Activated T-helper 1 cell treated with anti-CD3 and anti-CD28 coated beads, Interleukin-2, amount 50 U/mL, for 16 hours (primary cell): ENCODE data around the gene KRTAP4-8.
"Not testable (repeated sequence)": the region's sequence is repeated elsewhere in the genome, so short reads cannot be mapped to it uniquely, and the experiment has no call there.

Source experiments
- DNase-seq, 2 donors: peaks; one replicate each; pipeline ENCODE4 v3.0.0-alpha.2; 2020; ENCODE audit warnings: low read depth in 1 of 2, low spot score in 1 of 2

The KRTAP4-8 gene

DNA sequence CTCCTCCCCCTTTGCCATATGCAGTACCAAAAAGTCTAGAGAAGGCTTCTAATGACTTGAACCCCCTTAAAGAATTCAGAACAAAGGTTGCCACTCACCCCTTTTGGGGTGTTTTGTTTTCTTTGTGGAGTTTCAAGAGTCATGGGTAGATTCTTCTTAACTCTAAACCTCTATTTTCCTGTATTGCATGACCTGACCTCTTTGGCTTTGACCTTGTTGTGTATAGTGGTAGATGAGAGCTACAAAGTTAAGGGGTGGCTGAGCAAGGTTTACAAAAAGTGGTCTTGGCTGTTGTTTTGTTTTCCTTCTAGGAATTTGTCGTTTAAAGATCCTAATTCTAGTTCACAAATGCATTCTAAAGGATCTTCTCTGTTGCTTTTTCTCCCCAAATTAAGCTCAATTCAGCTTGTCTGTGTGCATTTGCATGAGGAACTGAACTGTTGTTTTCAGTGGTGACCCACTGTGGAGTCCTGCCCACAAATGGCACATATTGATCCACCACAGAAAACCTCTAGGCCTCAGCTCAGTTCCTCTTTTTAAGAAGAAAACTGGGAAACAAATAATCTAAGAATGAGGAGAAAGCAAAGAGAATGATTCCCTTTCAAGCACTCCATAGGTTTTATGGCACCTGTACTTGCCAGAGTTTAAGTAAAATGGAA is 10.9 kb upstream of the KRTAP4-8 start:
- not testable (repeated sequence) for DNase-seq

DNA sequence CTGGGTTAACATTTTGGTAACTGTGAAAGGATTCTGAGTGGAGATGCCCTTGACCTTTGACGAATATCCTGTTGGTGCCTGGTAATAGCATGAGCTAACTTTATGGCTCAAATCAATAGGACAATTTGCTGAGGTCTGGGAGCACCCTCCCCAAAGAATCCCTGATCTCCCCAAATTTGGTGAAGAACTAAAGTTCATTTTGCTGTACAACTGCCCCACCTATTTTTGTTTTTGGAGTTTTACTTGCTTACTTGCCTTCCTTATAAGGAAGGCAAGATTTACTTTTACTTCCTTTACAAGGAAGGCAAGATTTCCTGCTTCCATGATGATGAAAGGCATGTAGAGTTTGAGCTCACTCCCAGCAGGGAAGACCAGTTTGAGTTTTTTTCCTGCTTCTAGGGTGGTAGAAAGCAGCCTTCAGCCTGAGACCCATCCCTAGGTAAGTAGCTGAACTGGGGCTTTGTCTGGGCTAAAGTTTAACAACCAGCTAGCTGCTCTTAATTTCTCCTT is 10.1 kb upstream of the KRTAP4-8 start:
- no peak for DNase-seq

DNA sequence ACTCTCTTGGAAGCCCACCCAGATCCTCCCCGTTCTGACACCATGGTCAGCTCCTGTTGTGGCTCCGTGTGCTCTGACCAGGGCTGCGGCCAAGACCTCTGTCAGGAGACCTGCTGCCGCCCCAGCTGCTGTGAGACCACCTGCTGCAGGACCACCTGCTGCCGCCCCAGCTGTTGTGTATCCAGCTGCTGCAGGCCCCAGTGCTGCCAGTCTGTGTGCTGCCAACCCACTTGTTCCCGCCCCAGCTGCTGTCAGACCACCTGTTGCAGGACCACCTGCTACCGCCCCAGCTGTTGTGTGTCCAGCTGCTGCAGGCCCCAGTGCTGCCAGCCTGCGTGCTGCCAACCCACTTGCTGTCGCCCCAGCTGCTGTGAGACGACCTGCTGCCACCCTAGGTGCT is 7.4 kb upstream of the KRTAP4-8 start, which contains the start of gene KRTAP4-9:
Gene KRTAP4-9, plus strand, starts transcription at position 43 of the 400 bp plus-strand sequence. Its CDS starts 0 bp downstream, at position 43.
- not testable (repeated sequence) for DNase-seq

DNA sequence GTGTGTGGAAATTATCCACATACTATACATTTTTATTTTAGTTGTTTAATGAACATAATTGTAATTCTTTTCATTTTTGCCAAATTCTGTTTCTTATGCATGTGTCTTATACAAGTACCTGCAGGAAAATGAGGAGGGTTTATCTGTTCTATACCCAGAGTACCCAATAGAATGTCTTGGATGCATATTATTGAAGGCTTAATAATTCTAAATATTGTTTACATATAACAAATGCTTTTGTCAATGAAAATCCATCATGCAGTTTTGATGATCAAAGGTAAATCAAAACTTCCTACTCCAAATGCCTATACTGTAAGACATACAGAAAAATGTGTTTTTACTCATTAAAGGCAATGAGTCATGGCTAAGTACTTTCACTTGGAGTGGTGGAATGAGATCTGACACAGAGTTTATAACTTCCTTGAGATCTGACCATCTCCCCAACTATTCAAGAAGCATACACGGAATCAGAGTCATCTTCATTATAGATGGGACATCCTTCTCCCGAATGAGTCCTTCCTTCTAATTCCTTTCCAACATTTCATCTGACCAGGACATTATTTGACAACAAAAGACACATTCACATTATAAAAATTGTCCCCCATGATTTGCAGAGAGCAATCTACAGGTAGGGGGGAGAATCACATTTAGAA is 6.6 kb upstream of the KRTAP4-8 start:
- not testable (repeated sequence) for DNase-seq

DNA sequence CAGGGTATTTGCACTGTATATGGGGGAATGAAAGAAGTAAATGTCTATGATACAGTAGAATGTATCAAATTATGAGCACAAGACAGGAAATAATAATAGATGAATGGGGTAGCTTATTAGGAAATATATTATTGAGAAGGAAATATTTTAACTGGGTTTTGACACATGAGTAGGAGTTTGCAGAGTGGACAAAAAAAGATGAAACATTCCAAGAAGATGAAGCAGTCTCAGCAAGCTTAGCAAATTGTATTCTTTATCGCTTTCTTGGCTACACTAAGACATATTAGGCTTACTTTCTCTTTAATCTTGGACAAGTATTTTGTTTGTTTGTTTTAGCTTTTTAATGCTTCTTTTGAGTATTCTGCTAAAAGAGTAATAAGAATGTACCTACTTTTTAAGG is 6.0 kb upstream of the KRTAP4-8 start:
- no peak for DNase-seq

DNA sequence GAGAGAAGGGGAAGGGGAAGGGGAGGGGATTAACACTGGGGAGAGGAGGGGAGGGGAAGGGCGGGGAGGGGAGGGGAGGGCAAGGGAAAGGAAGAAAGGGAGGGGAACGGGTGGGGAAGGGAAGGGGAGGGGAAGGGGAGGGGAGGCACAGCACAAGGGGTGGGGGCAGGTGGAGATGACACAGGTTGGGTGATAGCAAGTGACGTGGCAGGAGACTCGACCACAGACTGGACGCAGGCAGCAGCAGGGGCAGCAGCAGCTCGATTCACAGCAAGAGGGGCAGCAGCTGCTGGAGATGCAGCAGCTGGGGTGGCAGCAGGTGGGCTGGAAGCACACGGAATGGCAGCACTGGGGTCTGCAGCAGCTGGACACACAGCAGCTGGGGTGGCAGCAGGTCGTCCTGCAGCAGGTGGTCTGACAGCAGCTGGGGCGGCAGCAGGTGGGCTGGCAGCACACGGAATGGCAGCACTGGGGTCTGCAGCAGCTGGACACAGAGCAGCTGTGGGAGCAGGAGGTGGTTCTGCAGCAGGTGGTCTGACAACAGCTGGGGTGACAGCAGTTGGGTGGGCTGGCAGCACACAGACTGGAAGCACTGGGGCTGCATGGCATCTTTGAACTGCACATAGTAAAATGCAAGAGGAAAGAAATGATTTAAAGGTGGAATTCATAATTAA is 3.8 kb upstream of the KRTAP4-8 start, which contains the start of gene KRTAP4-16:
Gene KRTAP4-16, minus strand, starts transcription at position 624 of the 674 bp plus-strand sequence. Its CDS starts 0 bp downstream, at position 624.
- no peak for DNase-seq

DNA sequence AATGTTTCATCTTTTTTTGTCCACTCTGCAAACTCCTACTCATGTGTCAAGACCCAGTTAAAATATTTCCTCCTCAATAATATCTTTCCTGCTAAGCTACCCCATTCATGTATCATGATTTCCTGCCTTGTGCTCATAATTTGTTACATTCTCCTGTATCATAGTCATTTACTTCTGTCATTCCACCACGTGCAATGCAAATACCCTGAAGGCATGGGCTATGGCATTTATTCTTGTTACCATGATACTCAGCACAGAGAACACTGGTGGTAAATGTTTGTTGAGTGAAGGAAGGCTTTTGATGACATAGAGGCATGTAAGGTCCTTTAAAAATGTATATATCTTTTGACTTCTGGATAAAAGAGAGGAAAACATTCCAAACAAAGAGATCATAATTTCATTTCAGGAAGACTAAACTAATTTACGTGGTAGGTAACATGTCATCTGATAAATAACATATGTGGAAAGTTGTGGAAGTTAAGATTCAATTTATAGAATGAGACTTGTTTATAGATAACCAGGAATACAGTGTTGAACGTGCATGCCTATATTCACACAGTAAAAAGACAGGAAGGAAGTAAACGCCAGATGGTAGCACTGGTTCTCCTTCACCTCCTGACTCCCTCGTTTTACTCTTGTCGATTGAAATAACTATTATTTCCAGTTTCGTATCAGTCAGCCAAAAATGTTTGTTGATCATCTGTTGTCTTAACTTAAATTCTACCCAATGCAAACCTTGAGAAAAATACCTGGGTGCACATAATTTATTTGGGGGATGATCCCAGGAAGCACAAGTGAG is 1.9 kb upstream of the KRTAP4-8 start:
- DNase-seq = not testable (repeated sequence)

DNA sequence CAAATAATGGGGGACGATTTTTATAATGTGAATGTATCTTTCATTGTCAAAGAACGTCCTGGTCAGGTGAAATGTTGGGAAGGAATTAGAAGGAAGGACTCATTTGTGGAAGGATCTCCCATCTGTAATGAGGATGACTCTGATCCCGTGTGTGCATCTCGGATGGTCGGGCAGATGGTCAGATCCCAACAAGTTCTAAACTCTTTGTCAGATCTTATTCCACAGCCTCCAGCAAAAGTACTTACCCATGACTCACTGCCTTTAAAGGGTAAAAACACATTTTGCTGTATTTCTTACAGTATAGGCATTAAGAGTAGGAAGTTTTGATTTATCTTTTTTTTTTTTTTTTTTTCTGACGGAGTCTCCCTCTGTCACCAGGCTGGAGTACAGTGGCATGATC is 539 bp upstream of the KRTAP4-8 start:
- DNase-seq = no peak

DNA sequence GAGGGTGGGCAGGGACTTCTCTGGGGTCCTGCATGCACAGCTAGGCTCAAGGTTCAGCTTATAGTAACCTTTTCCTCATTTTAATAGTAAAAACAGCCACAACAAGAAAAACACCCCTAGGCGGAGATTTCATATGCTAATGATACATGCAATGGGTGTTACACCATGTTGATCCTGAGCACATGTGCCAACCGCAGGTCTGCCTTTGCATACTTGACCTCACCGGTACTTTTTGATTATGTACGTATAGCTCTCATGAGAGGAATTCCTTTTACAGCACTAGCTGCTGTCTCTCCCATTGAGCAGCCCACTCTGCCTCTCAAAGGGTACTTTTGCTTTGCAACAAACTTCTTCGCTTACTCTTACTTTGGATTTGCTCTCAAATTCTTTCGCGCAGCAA is 1.9 kb downstream of the KRTAP4-8 start:
- DNase-seq = no peak

DNA sequence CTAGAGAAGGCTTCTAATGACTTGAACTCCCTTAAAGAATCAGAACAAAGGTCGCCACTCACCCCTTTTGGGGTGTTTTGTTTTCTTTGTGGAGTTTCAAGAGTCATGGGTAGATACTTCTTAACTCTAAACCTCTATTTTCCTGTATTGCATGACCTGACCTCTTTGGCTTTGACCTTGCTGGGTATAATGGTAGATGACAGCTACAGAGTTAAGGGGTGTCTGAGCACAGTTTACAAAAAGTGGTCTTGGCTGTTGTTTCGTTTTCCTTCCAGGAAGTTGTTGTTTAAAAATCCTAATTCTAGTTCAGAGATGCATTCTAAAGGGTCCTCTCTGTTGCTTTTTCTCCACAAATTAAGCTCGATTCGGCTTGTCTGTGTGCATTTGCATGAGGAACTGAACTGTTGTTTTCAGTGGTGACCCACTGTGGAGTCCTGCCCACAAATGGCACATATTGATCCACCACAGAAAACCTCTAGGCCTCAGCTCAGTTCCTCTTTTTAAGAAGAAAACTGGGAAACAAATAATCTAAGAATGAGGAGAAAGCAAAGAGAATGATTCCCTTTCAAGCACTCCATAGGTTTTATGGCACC is 9.1 kb downstream of the KRTAP4-8 start:
- not testable (repeated sequence) for DNase-seq

DNA sequence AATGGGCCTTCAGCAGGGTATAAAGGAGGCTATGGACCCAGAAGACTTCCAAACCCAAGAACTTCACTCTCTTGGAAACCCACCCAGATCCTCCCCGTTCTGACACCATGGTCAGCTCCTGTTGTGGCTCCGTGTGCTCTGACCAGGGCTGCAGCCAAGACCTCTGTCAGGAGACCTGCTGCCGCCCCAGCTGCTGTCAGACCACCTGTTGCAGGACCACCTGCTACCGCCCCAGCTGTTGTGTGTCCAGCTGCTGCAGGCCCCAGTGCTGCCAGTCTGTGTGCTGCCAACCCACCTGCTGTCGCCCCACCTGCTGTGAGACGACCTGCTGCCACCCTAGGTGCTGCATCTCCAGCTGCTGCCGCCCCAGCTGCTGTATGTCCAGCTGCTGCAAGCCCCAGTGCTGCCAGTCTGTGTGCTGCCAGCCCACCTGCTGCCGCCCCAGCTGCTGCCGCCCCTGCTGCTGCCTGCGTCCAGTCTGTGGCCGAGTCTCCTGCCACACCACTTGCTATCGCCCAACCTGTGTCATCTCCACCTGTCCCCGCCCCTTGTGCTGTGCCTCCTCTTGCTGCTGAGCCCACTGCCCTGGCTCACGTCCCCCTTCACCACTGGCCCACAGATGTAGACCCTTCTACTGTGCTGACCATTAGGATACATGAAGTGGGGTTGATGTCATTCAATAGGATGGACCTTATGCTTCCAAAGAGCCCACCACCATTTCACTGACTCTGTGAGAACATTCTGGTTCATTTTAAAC is 13.7 kb downstream of the KRTAP4-8 start, which contains the start of gene KRTAP4-7:
Gene KRTAP4-7, plus strand, starts transcription at position 51 of the 757 bp plus-strand sequence. Its CDS starts 57 bp downstream, at position 108.
- not testable (repeated sequence) for DNase-seq

DNA sequence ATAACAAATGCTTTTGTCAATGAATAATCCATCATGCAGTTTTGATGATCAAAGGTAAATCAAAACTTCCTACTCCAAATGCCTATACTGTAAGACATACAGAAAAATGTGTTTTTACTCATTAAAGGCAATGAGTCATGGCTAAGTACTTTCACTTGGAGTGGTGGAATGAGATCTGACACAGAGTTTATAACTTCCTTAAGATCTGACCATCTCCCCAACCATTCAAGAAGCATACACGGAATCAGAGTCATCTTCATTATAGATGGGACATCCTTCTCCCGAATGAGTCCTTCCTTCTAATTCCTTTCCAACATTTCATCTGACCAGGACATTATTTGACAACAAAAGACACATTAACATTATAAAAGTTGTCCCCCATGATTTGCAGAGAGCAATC is 14.5 kb downstream of the KRTAP4-8 start:
- DNase-seq = not testable (repeated sequence)

DNA sequence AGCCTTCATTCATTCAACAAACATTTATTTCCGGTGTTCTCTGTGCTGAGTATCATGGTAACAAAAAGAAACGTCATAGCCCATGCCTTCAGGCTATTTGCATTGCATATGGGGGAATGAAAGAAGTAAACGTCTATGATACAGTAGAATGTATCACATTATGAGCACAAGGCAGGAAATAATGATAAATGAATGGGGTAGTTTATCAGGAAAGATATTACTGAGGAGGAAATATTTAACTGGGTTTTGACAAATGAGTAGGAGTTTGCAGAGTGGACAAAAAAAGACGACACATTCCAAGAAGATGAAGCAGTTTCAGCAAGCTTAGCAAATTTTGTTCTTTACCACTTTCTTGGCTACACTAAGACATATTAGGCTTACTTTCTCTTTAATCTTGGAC is 15.3 kb downstream of the KRTAP4-8 start:
- no peak for DNase-seq

DNA sequence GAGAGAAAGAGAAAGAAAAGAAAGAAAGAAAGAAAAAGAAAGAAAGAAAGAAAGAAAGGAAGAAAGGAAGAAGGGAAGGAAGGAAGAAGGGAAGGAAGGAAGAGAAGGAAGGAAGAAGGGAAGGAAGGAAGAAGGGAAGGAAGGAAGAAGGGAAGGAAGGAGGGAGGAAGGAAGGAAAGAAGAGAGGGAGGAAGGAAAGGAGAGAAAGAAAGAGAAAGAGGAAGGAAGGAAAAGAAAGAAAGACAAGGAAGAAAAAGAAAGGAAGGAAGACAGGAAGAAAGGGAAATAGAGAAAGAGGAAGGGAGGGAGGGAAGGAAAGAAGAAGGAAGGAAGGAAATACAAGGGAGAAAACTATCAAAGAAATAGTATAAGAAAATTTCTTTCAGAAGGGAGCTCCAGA is 21.2 kb downstream of the KRTAP4-8 start:
- DNase-seq = no peak

DNA sequence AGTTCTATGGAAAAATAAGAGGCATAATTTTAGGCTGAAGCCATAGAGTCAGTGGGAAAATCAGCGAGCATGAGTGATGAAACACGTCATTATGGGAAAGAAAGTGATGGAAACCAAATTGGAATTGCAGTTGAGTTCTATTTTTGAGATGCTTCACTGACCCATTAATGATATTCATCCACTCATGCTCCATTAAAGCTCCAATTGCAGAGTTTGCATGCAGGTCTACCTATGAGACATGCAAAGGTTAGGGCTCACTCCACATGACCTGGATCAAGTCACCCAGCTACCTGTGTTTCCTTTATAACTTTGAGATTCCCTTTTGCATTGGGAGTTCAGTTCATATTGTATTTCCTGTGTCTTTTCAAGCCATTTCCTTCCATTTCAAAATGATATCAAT is 24.3 kb downstream of the KRTAP4-8 start:
- DNase-seq = no peak

DNA sequence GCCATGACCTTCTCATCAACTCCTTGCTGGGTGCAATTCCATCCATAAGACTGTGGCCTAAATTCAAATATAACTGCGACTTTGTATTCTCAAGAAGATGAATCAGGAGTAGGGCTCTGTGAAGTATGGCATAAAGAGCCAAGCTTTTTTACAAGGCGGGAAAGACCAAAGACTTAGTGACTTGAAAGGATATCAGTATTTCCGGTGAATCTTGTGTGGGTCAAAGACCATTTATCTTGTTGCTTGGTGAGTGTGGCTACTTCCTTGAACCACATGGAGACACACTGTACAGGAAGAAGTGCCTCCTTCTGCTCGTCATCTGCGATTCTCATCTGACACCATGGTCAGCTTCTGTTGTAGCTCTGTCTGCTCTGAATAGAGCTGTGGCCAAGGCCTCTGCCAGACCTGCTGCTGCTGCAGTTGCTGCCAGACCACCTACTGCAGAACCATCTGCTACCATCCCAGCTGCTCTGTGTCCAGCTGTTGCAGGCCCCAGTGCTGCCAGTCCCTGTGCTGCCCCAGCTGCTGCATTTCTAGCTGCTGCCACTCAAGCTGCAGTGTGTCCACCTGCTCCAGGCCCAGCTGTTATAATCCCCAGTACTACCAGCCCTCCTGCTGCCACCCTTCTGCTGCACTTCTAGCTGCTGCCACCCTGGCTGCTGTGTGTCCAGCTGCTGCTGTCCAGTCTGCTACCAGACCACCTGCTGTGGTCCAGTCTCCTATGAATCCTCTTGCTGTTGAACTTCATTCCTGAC is 26.2 kb downstream of the KRTAP4-8 start:
- DNase-seq = no peak

DNA sequence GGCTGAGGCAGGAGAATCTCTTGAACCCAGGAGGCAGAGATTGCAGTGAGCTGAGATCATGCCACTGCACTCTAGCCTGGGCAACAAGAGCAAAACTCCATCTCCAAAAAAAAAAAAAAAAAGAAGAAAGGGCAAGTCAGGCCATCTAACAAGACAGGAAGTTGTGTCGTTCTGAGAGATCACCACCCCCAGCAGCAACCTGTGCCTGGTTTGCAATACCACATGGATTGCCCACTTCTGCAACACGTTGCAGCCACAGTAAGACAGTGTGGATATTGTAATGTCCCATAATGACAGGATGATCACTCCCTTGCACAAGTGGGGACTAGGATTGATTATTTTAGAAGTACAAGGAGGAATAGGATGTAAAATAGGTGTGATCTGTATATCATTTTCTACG is 28.9 kb downstream of the KRTAP4-8 start:
- no peak for DNase-seq

DNA sequence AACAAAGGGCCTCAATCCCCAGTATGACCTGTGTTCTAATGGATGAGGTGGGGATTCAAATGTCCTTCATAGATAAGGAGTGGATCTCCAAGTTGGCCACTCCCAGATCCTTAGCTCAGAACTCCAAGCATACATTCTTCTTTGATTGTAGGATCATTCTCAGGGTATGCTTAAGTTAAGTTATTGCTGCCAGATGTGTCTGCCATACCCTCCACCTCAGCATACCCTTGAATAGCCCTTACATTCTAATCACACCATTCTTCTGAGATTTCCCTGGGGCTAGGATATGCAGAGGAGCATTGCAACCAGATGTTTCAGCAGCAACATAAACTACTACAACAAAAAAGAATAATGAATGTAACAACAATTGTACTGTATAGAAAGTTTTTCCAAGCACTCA is 30.7 kb downstream of the KRTAP4-8 start:
- DNase-seq = no peak
